Measurements from ENCODE around the gene GARRE1.
"Not testable (repeated sequence)": the region's sequence is repeated elsewhere in the genome, so short reads cannot be mapped to it uniquely, and the experiment has no call there.

GARRE1 gene

DNA sequence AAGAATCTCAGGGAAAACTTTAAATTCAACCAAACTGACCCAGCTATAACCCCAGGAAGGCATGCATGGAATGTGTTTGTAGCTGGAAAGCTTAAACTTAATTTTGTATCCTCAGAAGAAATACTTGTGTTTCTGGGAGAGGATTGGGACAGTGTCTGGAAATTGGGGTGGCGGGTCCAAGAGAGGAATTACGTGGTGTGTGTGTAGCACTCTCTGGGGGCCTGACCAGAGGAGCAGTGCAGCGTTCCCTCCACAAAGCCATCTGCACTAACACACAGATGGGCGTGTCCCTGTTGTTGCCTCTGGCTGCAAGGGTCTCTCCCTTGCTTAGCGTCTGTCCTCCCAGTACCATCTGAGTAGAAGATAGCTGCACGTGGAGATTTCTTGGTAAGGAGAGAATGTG, 6.4 kb downstream of the GARRE1 start:
- DNase-seq, result no peak

DNA sequence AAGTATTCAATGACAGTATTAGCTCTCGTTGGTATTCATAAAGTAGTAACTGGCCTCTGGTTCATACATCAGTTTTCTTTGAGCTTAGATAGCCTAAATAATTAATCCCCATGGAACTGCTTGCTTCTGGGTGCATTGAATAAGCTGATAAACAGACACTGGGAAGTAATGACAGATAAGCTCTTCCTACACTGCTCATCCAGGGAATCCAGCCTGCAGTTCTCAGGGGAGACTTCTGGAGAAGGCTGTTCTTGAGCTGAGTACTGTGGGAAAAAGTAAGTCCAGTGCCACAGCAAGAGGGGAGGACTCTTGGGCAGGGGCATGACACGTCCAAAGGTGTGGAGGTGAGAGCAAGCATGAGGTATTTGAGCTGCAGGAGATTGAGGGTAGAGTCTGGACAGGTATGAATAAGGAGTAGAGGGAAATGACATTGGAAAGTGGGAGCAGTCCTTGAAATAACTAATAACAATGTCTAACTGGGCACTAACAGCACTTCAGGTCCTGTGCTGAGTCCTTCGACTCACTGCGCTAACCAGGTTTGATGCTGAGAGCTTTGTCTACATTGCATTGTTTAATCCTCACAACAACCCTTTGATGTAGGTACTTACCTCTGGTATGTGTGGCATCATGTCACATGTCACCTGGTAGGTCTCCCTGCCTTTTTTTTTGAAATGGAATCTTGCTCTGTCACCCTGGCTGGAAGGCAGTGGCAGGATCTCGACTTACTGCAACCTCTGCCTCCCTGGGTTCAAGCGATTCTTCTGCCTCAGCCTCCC, 7.2 kb downstream of the GARRE1 start:
- no peak for DNase-seq

DNA sequence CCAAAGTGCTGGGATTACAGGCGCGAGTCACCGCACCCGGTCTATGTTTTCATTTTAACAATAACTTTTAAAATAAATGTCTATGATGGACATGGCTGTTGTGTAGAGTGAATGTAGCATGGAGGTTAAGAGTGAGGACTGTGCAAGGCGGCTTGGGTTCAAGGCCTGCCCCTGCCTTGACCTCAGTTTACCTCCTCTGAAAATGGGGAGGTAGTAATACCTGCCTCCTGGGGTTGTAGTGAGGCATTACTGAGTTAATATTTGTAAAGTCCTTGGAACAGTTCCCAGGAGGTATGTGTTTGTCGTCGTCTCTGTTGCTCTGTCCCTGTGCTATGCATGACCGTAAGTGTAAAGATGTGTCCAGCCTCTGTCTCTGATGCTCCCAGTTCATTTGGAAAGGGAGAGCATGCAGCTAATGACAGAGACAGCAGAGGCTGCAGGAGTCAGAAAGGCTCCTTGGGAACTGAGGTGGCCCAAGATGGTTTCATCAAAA, 9.4 kb downstream of the GARRE1 start:
- no peak for DNase-seq

DNA sequence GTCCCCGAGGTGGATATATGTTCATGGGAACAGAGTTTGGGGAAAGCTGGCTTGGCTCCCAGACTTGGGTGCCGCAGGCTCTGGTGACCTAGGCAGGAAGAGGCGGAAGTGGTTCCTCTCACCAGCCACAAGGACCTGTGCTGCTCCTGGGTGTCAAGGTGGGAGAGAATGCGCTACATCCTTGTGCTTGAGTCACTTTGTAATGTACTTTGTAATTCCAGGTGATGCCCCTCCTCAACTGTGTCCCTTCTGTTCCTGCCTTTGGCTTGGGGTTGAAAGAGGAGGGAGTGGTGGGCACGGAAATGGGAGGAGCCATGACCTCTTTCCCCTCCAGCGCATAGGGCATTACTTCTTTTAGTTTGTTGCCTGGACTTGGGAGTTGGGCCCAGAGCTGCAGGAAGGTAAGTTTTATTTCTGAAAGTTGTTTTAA, 10.9 kb downstream of the GARRE1 start:
- DNase-seq, result no peak

DNA sequence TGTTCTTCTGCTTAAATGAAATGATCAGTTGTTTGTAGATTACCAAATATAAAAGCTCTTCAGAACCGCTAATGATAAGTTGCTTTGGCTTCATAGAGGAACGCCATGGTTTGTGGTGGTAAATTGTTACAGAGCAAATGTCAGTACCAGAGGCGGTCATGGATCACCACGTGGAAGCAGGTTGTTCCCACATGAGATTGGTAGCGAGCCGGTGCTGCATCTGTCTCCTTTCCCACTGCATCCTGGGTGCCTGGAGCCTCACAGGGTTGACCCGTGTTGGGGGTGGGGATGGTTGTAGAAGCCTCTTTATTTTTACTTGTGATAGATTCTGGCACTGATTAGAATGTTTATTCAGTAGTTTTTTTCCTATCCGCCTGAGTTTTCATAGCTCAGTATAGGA, 14.7 kb downstream of the GARRE1 start:
- no peak for DNase-seq

DNA sequence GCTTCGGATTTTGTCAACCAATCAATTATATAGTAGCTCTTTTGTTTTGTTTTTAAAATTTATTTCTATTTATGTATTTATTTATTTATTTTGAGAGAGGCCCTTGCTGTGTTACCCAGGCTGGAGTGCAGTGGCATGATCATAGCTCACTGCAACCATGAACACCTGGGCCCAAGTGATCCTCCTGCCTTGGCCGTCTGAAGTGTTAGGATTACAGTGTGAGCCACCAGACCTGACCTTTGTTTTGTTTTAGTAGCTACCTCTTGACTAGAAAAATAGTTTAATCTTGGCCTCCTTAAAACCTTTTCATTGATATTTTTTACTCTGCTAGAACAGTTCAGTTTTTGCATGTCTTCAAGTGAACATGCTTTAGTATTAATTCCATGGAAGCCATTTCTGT, 15.1 kb downstream of the GARRE1 start:
- DNase-seq, result no peak

DNA sequence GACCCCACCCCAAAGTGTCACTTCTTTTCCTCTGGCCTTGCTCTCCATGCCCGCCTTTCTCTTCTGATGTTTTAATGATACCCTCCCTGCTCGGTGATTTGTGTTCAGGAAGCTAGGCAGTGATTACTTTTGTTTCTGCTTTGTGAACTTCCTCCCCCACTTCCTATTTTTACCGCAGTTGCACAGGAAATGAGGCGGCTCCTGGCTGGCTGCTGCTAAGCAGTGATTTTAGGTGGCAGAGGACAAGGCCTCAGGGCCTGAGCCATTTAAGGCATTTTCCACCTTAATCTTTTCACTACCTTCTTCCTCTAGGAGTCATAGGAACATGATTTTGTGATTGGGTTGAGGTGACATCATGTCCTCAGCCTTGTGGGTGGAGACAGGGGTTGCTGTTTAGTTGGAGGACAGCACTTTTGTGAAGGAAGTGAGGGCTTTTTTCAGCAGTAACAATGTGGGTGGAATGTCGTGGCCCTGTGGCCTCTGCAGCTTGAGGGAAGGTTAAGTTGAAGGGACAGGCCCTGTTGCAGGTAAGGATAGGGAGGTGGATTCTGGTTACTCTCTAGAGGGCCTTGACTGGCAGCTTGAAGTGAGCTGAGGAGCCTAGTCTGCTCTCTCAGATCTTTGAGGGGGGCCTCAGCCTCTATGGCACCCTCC, 15.7 kb downstream of the GARRE1 start:
- peak in 1 of 2 experiments; percentile 42 for DNase-seq

DNA sequence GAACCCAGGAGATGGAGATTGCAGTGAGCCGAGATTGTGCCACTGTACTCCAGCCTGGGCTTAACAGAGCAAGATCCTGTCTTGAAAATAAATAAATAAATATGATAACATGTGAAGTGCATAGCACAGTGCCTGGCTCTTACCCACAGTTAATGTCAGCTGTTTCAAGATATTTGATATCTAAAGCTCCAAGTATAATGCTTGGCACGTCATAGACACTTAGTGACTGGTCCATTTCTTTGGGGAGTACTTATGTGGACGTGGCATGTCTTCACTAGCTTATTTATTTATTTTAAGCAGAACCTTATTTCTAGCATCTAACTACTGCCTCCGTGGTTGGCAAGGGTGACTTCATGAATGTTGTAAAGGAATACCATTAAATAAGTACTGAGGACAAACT, 18.8 kb downstream of the GARRE1 start:
- DNase-seq, result no peak

DNA sequence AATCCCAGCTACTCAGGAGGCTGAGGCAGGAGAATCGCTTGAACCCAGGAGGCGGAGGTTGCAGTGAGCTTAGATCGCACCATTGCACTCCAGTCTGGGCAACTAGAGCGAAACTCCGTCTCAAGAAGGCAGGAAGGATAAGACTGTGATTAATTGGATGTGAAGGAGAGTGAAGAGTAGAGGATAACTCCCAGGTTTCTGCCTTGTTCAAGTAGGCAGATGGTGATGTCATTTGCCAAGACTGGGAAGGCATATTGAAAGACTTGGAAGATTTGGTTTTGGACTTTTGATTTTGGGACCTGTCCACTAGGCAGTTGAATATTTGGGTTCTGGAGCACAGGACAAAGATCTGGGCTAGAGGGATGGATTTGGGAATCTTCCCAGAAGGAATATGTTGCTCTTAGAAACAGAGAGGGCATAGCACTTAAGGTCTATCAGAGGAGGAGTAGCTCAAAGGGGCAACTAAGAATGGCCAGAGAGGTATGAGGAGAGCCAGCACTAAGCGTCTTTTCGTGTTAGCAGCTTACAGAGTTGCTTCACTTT, 20.0 kb downstream of the GARRE1 start:
- DNase-seq, result peak in 1 of 2 experiments; percentile 23

DNA sequence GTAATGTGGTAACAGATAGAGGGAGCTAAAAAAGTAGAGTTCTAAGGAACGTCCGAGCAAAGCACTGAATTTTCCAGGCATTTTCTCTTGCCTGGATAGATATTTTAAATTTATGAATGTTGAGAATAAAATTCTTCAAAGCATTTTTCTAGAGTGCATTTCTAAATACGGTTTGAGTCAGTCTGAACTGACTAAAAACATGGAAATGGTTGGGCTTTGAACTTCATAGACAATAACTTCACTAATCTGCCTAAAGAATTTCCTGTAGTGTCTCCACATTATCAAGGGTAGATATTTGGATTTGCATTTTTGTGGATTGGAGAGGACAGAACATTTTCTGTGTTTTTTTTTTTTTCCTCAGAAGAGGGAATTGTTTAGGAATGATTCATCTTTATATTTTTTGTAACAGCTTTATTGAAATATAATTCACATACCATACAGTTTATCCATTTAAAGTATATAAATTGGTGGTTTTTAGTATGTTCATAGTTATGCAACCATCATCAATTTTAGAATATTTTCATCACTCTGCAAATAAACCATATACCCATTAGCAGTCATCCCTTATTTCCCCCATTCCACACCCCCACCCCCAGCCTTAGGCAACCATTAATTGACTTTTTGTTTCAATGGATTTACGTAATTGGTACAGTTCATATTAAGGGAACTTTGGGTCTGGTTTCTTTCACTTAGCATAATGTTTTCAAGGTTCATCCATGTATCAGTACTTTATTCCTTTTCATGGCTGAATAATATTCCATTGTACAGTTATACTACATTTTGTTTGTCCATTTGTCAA, 20.7 kb downstream of the GARRE1 start:
- peak in 1 of 2 experiments; percentile 47 for DNase-seq

DNA sequence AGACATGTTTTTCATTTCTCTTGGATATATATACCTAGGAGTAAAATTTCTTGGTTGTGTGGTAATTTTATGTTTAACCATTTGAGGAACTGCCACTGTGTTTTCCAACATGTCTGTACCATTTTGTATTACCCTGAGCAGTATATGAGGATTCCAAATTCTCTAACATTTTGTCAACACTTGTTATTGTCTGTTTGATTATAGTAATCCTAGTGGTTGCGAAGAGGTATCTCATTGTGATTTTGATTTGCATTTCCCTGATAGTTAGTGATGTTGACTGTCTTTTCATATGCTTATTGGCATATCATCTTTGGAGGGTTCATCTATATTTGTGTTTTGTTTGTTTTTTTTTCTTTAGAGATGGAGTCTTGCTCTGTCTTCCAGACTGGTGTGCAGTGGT, 21.4 kb downstream of the GARRE1 start:
- no peak for DNase-seq

DNA sequence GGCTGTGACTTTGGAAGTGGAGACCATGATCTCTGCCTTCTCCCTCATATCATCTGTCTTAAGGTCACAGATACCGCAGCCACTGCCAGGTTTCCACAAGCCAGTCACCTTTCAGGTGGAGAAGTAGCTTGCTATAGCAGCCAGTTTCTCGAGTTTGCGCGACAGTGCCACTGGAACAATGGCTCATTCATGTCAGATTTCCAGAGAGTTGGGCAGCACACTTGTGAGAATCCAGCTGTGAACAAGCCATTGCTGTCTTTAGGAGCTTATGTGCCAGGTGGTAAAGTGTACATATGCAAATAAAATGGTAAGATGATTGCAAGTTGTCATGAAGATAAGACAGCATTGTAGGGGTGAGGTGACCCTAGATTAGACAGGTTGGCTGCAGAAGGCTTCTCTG, 22.3 kb downstream of the GARRE1 start:
- DNase-seq, result no peak

DNA sequence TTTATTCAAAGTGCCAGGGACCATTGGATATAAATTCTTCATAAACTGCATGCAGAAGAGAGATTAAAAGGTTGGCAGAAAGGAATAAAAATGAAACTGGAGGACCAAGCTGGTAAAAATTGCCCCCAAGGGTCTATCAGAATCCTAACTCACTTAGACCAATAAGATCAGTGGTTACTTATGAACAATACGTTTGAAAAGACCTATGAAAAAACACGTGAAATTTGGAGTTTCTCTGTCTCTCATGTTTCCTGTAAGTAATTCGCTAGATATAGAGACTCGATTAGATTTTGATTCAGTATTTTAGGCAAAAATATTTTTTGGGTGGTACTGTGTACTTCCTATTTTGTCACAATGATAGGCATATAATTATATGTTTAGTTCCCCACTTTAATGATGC, 22.9 kb downstream of the GARRE1 start:
- DNase-seq, result no peak

DNA sequence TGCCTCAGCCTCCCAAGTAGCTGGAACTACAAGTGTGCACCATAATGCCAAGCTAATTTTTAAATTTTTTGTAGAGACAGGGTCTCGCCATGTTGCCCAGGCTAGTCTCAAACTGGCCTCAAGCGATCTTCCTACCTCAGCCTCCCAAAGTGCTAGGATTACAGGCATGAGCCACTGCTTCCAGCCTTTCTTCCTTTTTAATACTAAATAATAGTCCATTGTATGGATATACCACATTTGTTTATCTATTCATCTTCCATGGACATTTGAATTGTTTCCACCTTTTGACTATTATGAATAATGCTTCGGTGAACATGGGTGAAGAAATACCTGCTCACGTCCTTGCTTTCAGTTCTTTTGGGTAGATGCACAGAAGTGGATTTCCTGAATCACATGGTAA, 24.4 kb downstream of the GARRE1 start:
- DNase-seq, result no peak

DNA sequence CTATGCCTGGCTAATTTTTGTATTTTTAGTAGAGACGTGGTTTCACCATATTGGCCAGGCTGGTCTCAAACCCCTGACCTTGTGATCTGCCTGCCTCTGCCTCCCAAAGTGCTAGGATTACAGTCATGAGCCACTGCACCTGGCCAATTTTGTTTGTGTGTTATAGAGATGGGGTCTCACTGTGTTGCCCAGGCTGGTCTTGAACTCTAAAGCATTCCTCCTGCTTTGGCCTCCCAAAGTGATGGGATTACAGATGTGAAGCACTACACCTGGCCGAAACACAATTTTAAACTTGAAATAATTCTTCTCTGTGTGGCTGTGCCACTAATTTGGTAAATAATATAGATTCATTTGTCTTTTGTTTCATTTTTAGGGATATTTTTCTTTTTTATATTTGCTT, 27.1 kb downstream of the GARRE1 start:
- not testable (repeated sequence) for DNase-seq

DNA sequence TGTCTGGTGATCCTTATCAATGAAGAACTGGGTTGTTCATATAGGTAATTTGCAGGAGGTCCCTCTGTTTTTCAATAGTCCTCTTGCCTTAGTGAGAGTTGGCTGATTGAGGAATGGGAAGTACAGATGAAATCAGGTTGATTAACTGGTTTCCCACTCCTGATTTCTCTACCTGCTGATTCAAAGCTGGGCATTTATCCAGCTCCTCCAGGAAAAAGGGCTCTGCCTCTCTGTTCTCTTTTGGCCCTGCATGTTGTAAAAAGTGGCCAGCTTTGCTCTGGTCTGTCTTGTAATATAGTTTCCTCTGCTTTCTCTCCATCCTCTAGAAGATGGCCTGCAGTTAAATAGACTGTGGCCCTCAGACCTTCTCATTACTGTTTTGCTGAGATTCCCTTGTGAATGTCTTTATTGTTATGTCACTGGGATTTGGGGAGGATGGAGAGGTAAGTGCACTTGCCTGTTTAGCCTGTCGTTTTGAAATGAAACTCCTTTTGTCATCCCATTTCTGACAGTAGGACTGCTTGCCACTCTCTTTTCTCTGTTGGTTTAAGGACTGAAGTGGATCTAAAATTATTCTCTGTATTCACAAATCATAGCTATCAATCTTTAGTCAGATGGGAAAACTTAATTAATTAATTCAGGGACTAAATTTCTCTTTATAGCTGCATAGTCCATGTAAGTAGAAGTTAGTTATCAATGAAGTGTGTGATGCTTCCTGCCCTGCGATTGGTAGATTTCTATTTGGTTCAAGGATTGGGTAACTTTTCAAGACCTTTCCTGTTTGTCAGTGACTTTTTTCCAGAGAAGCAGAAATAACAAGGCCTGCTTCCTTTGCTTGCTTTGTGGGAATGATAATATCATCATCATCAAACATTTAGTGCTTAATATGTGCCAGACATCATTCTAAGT, 28.5 kb downstream of the GARRE1 start:
- no peak for DNase-seq

DNA sequence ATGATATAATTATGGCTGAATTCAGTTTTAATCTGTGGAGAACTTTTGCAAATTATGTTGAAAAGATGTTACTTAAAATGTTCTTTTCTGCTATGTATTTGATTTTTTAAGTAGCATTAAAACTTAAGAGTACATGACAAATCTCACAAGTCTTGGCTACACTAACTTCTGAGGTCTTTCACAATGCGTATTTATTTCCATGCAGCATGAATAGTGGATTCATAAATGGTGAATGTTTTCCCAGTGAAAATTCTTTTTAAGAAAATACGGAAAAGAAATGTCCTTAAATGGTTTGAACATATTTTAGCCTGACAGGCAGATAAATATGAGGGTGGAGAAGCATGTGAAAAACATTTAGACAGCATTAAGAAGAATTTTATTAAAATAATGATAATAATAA, 30.2 kb downstream of the GARRE1 start:
- DNase-seq, result no peak

DNA sequence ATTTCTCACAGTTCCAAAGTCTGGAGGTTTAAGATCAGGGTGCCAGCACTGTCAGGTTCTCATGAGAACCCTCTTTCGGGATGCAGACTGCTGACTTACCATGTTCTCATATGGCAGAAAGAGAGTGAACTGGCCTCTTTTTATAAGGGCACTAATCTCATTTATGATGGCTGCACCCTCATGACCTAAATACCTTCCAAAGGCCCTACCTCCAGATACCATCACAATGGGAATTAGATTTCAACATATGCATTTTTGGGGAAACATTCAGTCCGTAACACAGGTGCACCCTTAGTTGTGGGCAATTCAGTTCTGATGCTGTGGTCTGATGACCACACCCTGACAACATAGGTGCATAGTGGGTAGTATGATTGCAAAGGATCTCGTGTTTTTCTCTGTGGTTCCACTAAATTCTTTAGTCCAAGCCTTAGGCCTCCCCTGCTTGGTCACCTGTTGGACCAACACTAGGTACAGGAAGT, 33.3 kb downstream of the GARRE1 start:
- no peak for DNase-seq

DNA sequence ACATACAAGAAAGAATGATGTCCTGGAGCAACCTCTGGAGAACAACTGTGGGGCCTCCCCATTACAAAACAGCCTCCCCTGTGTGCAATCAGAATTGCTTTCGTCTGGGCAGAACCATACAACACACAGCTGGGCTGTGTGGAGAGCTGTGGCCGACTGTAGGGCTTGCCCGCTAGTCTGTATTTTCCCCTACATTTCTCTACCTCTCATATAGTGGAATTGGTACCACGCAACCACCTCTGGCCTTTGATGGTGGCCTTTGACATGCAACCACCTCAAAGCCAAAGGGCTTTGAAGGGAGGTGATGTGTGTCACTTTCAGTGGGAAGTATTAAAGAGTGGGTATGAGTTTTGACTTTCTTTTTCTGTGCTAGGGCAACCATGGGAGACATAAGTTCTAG, 34.0 kb downstream of the GARRE1 start:
- no peak for DNase-seq

DNA sequence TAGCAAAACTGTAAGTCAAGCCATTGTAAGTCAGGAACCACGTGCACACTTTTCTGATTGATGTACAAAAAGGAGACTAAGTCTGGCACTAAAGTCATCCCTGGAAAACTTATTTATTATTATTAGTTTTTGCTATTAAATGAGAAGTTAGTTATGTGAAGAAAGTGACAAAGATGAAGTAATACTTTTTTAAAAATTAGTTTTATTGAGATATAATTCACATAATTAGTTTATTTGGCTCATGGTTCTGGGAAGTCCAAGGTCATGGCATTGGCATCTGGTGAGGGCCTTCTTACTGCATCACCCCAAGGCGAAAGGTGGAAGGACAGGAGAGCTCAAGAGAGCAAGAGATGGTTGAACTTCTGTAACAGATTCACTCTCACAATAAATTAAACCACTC, 36.9 kb downstream of the GARRE1 start:
- no peak for DNase-seq

DNA sequence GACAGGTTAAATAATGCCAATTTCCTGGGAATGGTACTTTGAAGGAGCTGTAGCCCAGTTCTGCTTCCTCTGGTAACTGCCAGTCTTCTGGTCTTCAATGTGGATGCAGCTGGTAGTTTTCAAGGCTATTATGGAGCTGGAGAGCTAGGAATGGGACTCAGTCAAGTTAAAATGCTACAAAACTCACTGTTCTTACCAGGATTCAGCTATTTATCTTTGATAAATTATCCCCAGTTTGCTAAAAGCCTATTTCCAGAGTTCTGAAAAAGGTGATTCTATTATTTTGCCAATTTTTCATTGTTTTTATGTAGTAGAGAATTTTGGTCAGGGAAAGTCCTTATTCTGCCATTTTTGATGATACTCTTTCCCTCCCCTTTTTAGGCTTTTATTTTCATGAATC, 40.7 kb downstream of the GARRE1 start:
- DNase-seq, result no peak

DNA sequence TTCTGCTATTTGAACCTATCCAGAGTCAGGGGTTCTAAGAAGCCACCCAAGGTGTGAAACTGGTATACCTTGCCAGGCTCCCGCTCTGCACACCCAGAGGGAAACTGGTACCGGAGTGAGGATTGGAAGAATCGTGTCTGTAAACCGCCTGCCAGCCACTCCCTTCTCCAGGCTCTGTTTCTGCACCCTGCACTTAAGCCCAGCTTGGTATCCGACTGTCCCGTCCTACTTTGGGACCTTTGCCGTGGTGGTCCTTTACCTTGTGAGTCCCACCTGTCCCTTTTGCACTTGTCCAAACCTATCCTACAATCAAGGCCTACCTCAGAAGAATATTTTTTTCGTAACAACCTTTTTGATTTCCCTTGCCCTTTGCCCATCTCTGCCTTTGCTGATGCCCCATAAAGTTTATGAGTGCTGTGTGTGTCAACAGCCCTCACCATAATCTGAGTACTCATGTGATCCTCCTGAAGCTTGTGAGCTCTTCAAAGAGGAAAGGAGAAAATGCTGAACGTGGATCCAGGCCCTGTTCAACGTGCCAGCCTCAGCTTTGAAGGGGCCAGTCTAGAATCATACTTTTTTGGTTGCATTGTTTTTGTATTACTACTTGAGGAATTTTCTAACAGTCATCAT, 44.7 kb downstream of the GARRE1 start:
- no peak for DNase-seq

All from SW 1271 (cell line).